ENCODE measurements around the gene VAV3. TPM values are rescaled to one million over a fixed set of nuclear protein-coding genes. Genes with fewer than 3 reads are reported as not detected.

The VAV3 gene
- total RNA-seq, 4 donors from 2014 or later: 2.2 to 20.4 (median 4.0) TPM

GRCh38 chr1:107594536-107594935, 370.4 kb downstream of the VAV3 start:
- no peak for DNase-seq (ENCODE audit: low spot score in 2 of 2)
- Histone ChIP-seq H3K4me3 (no peak overlapping the region), H3K4me1 (no peaks in the 10 kb centered on the region), H3K27me3 (no peaks in the 10 kb centered on the region), H3K36me3 (no peaks in the 10 kb centered on the region), H3K27ac (no peak overlapping the region), H3K9me3 (no peaks in the 10 kb centered on the region)
- TF ChIP-seq POLR2A (IDR thresholded peaks at IDR 0.05): no peak
- TF ChIP-seq EP300 (IDR thresholded peaks at IDR 0.05): no peak
- TF ChIP-seq CTCF (IDR thresholded peaks at IDR 0.05): no peak
- WGBS, 2 donors: 51 to 56% methylated on average over 1 of the region's 1 CpG

- no peak overlapping the region for H3K27ac ChIP-seq
- WGBS, 2 donors: 69 to 82% methylated on average over 2 of the region's 2 CpGs
These were observed 371.3 kb downstream of the VAV3 start for GRCh38 chr1:107593501-107594209.

GRCh38 chr1:107590900-107591622, 373.9 kb downstream of the VAV3 start:
- TF ChIP-seq EP300 (IDR thresholded peaks at IDR 0.05): no peak
- no peak for TF ChIP-seq CTCF (IDR thresholded peaks at IDR 0.05)
- TF ChIP-seq POLR2A (IDR thresholded peaks at IDR 0.05): no peak
- Histone ChIP-seq H3K4me3 (no peak overlapping the region), H3K27ac (no peak overlapping the region), H3K36me3 (no peaks in the 10 kb centered on the region), H3K27me3 (no peaks in the 10 kb centered on the region), H3K4me1 (no peaks in the 10 kb centered on the region), H3K9me3 (no peaks in the 10 kb centered on the region)
- DNase-seq (ENCODE audit: low spot score in 2 of 2): no peak
- WGBS, 2 donors: 73 to 78% methylated on average over 4 of the region's 4 CpGs

More at GRCh38 chr1:107593501-107594209, 371.3 kb downstream of the VAV3 start:
- TF ChIP-seq POLR2A (IDR thresholded peaks at IDR 0.05) (no peak), EP300 (IDR thresholded peaks at IDR 0.05) (no peak), CTCF (IDR thresholded peaks at IDR 0.05) (no peak)
- no peaks in the 10 kb centered on the region for H3K36me3 ChIP-seq
- H3K4me3 ChIP-seq: no peak overlapping the region
- H3K4me1 ChIP-seq: no peaks in the 10 kb centered on the region
- H3K27me3 ChIP-seq: no peaks in the 10 kb centered on the region
- no peak for DNase-seq (ENCODE audit: low spot score in 2 of 2)
- H3K9me3 ChIP-seq: no peaks in the 10 kb centered on the region

- Histone ChIP-seq H3K27me3 (no peaks in the 10 kb centered on the region), H3K4me3 (no peak overlapping the region), H3K36me3 (no peaks in the 10 kb centered on the region), H3K27ac (no peak overlapping the region), H3K4me1 (no peaks in the 10 kb centered on the region), H3K9me3 (no peaks in the 10 kb centered on the region)
- DNase-seq (ENCODE audit: low spot score in 2 of 2): no peak
- TF ChIP-seq EP300 (IDR thresholded peaks at IDR 0.05) (no peak), POLR2A (IDR thresholded peaks at IDR 0.05) (no peak), CTCF (IDR thresholded peaks at IDR 0.05) (no peak)
These were observed 374.9 kb downstream of the VAV3 start for GRCh38 chr1:107590087-107590486.

- Histone ChIP-seq H3K9me3 (no peaks in the 10 kb centered on the region), H3K4me3 (no peak overlapping the region), H3K4me1 (no peaks in the 10 kb centered on the region), H3K36me3 (no peaks in the 10 kb centered on the region), H3K27me3 (no peaks in the 10 kb centered on the region), H3K27ac (no peak overlapping the region)
- no peak for DNase-seq (ENCODE audit: low spot score in 2 of 2)
- TF ChIP-seq POLR2A (IDR thresholded peaks at IDR 0.05) (no peak), EP300 (IDR thresholded peaks at IDR 0.05) (no peak), CTCF (IDR thresholded peaks at IDR 0.05) (no peak)
- 95 to 97% methylated on average over 1 of the region's 1 CpG for WGBS, 2 donors
These were observed 376.7 kb downstream of the VAV3 start for GRCh38 chr1:107588321-107588720.
